Endothelial cell of umbilical vein (primary cell): ENCODE measurements around the gene MAP3K14. TPM values are rescaled to one million over a fixed set of nuclear protein-coding genes. Genes with fewer than 3 reads are reported as not detected.
A peak's percentile ranks its signal among the peaks of the same experiment; 100 is the strongest.

Experiments
- BruUV-seq: library from RNA; stranded (reverse); fragments of 400-500 nt; replicated peaks from 2 replicates; lab custom pipeline; 2021; lab: Mats Ljungman, UMichigan
- CTCF ChIA-PET: fragments of 300-600, 350-600 bp; sonication (Branson Sonifier 250); formaldehyde crosslinking; loops from one replicate; lab custom pipeline; 2021; ENCODE audit warnings: antibody characterized with exemption, inconsistent platforms; lab: Charles Lee
- POLR2A ChIA-PET: fragments of 300-600, 350-600 bp; sonication (Branson Sonifier 250); formaldehyde crosslinking; loops from one replicate; lab custom pipeline; 2021; ENCODE audit warnings: antibody characterized with exemption, inconsistent platforms; lab: Charles Lee
- DNase-seq: peaks from one replicate; pipeline ENCODE4 v3.0.0-alpha.2; 2011; ENCODE audit warnings: low read depth, low spot score
- FAIRE-seq: peaks from 2 replicates; lab custom pipeline; 2011; peaks lifted over from hg19 to GRCh38; lab: Jason Lieb, UNC
- H2AFZ ChIP-seq: 2 replicates; pipeline ENCODE4 v1.6.0; 2012; ENCODE audit warnings: low read depth, low read length, control low read depth, inconsistent platforms
- H3K27ac ChIP-seq: 2 replicates; pipeline ENCODE4 v1.5.1; 2011; ENCODE audit warnings: low read depth, mild to moderate bottlenecking, control low read depth, low read length, moderate library complexity; ENCODE audit not compliant: insufficient read depth
- H3K27me3 ChIP-seq, 2 experiments: 2 replicates each; pipeline versions ENCODE4 v1.6.0 to v1.6.1; 2011; ENCODE audit warnings: low read length in 2 of 2, mixed read lengths in 1 of 2; ENCODE audit not compliant: control insufficient read depth in 2 of 2, insufficient read depth in 2 of 2
- H3K36me3 ChIP-seq, 2 experiments: 2 replicates in 1 of 2; 3 replicates in 1 of 2; pipeline ENCODE4 v1.5.1; 2011; ENCODE audit warnings: low read length in 2 of 2, mild to moderate bottlenecking in 1 of 2, moderate library complexity in 1 of 2; ENCODE audit not compliant: control insufficient read depth in 2 of 2, insufficient read depth in 2 of 2; ENCODE audit errors: extremely low read depth in 1 of 2
- H3K4me1 ChIP-seq: 3 replicates; pipeline ENCODE4 v1.5.1; 2011; ENCODE audit warnings: mild to moderate bottlenecking, low read length; ENCODE audit not compliant: control insufficient read depth, insufficient read depth; ENCODE audit errors: extremely low read depth
- H3K4me2 ChIP-seq: 2 replicates; pipeline ENCODE4 v1.6.1; 2011; ENCODE audit warnings: low read length, control low read depth, mixed read lengths; ENCODE audit not compliant: insufficient read depth
- H3K4me3 ChIP-seq, 3 experiments: fragments of 200-600 bp in 1 of 3; sonication (generic), shearing (Covaris generic) in 1 of 3; replicated peaks in 1 of 3; 2 replicates each; pipeline ENCODE4 v1.5.1; 2011 to 2016; ENCODE audit warnings: control low read depth in 3 of 3, low read length in 3 of 3, mild to moderate bottlenecking in 2 of 3, inconsistent platforms in 1 of 3, low read depth in 1 of 3, moderate library complexity in 1 of 3; ENCODE audit not compliant: insufficient read depth in 1 of 3
- H3K79me2 ChIP-seq: 2 replicates; pipeline ENCODE4 v1.6.0; 2012; ENCODE audit warnings: low read length, inconsistent platforms; ENCODE audit not compliant: control insufficient read depth, insufficient read depth
- H3K9ac ChIP-seq: replicated peaks from 2 replicates; pipeline ENCODE3; 2011; ENCODE audit warnings: low read length, control low read depth; ENCODE audit not compliant: insufficient read depth; ENCODE audit errors: extremely low read depth
- H3K9me1 ChIP-seq: replicated peaks from 3 replicates; pipeline ENCODE4 v1.6.0; 2011; ENCODE audit warnings: mild to moderate bottlenecking, low read length; ENCODE audit not compliant: control insufficient read depth, insufficient read depth; ENCODE audit errors: extremely low read depth
- H3K9me3 ChIP-seq: replicated peaks from 2 replicates; pipeline ENCODE4 v1.5.1; 2012; ENCODE audit warnings: low read length, inconsistent platforms; ENCODE audit not compliant: control insufficient read depth, insufficient read depth
- H4K20me1 ChIP-seq: replicated peaks from 2 replicates; pipeline ENCODE3; 2011; ENCODE audit warnings: mild to moderate bottlenecking, low read length; ENCODE audit not compliant: control insufficient read depth, insufficient read depth; ENCODE audit errors: extremely low read depth
- EZH2 ChIP-seq: IDR thresholded peaks from 2 replicates; pipeline ENCODE4 v1.6.1; 2012; ENCODE audit warnings: borderline replicate concordance, low read depth, mild to moderate bottlenecking, moderate library complexity, low read length, inconsistent platforms; ENCODE audit not compliant: severe bottlenecking
- FOS ChIP-seq: IDR thresholded peaks from 2 replicates; pipeline ENCODE4 v1.6.1; 2011; ENCODE audit warnings: mild to moderate bottlenecking, low read length, moderate library complexity, borderline replicate concordance; ENCODE audit not compliant: insufficient read depth
- GATA2 ChIP-seq: IDR thresholded peaks from 2 replicates; pipeline ENCODE4 v1.7.0; 2011; ENCODE audit warnings: low read depth, mild to moderate bottlenecking, moderate library complexity, mixed read lengths, low read length; ENCODE audit not compliant: insufficient read length, insufficient read depth
- JUN ChIP-seq: IDR thresholded peaks from 2 replicates; pipeline ENCODE4 v1.6.1; 2011; ENCODE audit warnings: borderline replicate concordance, low read depth; ENCODE audit not compliant: insufficient read length, insufficient read depth
- MYC ChIP-seq: IDR thresholded peaks from one replicate; pipeline ENCODE4 v1.6.1; 2011; ENCODE audit warnings: mild to moderate bottlenecking, low read depth, low read length
- POLR2A ChIP-seq: IDR thresholded peaks from 2 replicates; pipeline ENCODE4 v1.6.1; 2012; ENCODE audit warnings: low read depth, mild to moderate bottlenecking, control low read depth, low read length
- POLR2AphosphoS5 ChIP-seq: IDR thresholded peaks from 2 replicates; pipeline ENCODE4 v1.6.1; 2012; ENCODE audit warnings: low read depth, mild to moderate bottlenecking, control low read depth, low read length, moderate library complexity; ENCODE audit not compliant: insufficient read depth
- dilution Hi-C: fragments of 300-500 bp; cut with MboI; formaldehyde crosslinking; loops from one replicate; pipeline ENCODE4 v1.15.0; 2019; ENCODE audit warnings: low sequenced_read_pairs; ENCODE audit not compliant: extremely low pct_ligation_motif_present
- intact Hi-C: fragments of 100-400 bp; cut with micrococcal nuclease; formaldehyde crosslinking; loops from one replicate; pipeline ENCODE4 v1.10.0; 2022
- polyA plus RNA-seq, 4 experiments: library from polyadenylated mRNA; depleted of rRNA in 3 of 4; stranded (reverse) in 3 of 4; unstranded in 1 of 4; fragments of >200 nt; gene quantifications; 2 replicates each; pipeline versions ENCODE4 v1.2.1 to v1.2.3, GENCODE V29; 2011 to 2012; ENCODE audit warnings: missing spikeins in 1 of 4
- total RNA-seq: library from RNA; stranded (reverse); gene quantifications from 2 replicates; pipeline ENCODE4 v1.2.3, GENCODE V29; 2021
- TF ChIP-seq, protein P1 (sequence below), 2 donors: IDR thresholded peaks; 1 replicate in 1 of 2; 2 replicates in 1 of 2; pipeline ENCODE4 v1.5.1; 2011; ENCODE audit warnings: low read length in 2 of 2, mild to moderate bottlenecking in 2 of 2, moderate library complexity in 2 of 2, control low read depth in 1 of 2, inconsistent platforms in 1 of 2, low read depth in 1 of 2; ENCODE audit not compliant: insufficient read depth in 1 of 2; ENCODE audit errors: extremely low read depth in 1 of 2
- TF ChIP-seq, protein P2 (sequence below): IDR thresholded peaks from 2 replicates; pipeline ENCODE4 v1.6.1; 2011; ENCODE audit not compliant: insufficient read depth, insufficient read length

Gene MAP3K14
- total and polyA plus RNA-seq, 2 donors (not counting 3 experiments of a cell fraction or from before 2014, with no cell fraction given): 5.4 to 9.8 TPM

DNA sequence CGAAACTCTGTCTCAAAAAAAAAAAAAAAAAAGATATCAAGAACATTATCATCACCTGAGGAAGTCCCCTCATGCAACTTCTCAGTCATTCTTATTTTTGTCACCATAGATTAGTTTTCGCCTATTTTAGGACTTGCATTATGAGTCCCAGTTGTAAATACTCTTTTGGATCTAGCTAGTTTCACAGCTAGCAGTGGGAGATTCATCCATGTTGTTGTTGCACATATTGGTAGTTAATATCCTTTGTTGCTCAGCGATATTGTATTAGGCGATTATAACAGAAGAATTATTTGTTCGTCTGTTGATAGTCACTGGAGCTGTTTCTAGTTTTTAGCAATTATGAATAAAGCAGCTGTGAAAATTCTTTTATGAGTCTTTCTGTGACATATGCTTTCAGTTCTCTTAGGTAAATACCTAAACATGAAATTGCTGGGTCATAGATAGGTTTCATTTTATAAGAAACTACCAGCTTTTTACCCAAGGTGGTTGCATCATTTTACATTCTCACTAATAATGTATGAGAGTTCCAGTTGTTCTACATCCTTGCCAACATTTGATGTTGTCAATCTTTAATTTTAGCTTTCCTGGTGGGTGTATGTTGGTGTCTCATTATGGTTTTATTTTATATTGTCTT, 40.7 kb upstream of the MAP3K14 start:
- Histone ChIP-seq H3K4me2 (no peak overlapping the region), H2AFZ (no peak overlapping the region), H3K4me3 (no peak overlapping the region), H3K27me3 (peaks cover 2 to 7% of the 10 kb centered on the region in 2 experiments), H3K9ac (no peak overlapping the region), H3K79me2 (no peaks in the 10 kb centered on the region), H3K9me1 (no peaks in the 10 kb centered on the region), H3K27ac (no peak overlapping the region), H3K36me3 (no peaks in the 10 kb centered on the region), H3K4me1 (no peaks in the 10 kb centered on the region), H4K20me1 (no peaks in the 10 kb centered on the region), H3K9me3 (no peaks in the 10 kb centered on the region)
- ChIA-PET CTCF (interaction anchor here (1.1 kb wide), 1 partner anchor 12 kb away, joined by 3 read pairs; no protein-coding TSS in a partner anchor), POLR2A (interaction anchor here (0.6 kb wide), 1 partner anchor 81 kb away, joined by 3 read pairs; no protein-coding TSS in a partner anchor)
- intact Hi-C loops (no loop called here), dilution Hi-C loops (no loop called here)
- FAIRE-seq (peak; percentile 12), DNase-seq (no peak)
- TF ChIP-seq FOS (no peak), JUN (no peak), POLR2A (no peak), GATA2 (no peak), POLR2AphosphoS5 (no peak), EZH2 (no peak), MYC (no peak)
- TF ChIP-seq, protein P1, sequence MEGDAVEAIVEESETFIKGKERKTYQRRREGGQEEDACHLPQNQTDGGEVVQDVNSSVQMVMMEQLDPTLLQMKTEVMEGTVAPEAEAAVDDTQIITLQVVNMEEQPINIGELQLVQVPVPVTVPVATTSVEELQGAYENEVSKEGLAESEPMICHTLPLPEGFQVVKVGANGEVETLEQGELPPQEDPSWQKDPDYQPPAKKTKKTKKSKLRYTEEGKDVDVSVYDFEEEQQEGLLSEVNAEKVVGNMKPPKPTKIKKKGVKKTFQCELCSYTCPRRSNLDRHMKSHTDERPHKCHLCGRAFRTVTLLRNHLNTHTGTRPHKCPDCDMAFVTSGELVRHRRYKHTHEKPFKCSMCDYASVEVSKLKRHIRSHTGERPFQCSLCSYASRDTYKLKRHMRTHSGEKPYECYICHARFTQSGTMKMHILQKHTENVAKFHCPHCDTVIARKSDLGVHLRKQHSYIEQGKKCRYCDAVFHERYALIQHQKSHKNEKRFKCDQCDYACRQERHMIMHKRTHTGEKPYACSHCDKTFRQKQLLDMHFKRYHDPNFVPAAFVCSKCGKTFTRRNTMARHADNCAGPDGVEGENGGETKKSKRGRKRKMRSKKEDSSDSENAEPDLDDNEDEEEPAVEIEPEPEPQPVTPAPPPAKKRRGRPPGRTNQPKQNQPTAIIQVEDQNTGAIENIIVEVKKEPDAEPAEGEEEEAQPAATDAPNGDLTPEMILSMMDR (IDR thresholded peaks at IDR 0.05; ENCODE audit: extremely low read depth in 1 of 2, insufficient read depth in 1 of 2, low read depth in 1 of 2, low read length in 2 of 2): no peak
- TF ChIP-seq, protein P2, sequence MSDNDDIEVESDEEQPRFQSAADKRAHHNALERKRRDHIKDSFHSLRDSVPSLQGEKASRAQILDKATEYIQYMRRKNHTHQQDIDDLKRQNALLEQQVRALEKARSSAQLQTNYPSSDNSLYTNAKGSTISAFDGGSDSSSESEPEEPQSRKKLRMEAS: no peak
- BruUV-seq: no TSS peak
